GDM1 (cell line): ENCODE data around the gene NINJ2.
A peak's percentile ranks its signal among the peaks of the same experiment; 100 is the strongest.

ENCODE experiments used
- DNase-seq: peaks from one replicate; lab custom pipeline; 2025; lab: John Stamatoyannopoulos, UW

The NINJ2 gene

DNA sequence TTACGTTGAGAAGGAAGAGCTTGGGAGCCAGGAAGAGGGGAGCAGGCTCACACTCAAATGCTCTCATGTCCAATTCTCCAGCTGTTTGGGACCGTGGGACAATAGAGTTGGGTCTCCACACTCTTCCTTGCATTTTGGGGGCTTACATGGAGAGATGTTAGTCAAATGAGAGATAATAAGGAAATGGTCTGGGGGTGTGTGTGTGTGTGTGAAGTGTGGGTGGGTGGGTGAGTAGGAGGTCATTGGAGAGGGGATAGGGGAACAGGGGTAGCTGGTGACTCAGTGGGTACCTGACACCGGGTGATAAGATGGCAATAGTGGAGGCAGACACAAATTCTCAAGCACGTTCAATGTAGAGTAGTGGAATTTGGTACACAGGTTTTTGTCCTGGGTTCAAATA lies 135.5 kb downstream of the NINJ2 start:
- DNase-seq: no peak

DNA sequence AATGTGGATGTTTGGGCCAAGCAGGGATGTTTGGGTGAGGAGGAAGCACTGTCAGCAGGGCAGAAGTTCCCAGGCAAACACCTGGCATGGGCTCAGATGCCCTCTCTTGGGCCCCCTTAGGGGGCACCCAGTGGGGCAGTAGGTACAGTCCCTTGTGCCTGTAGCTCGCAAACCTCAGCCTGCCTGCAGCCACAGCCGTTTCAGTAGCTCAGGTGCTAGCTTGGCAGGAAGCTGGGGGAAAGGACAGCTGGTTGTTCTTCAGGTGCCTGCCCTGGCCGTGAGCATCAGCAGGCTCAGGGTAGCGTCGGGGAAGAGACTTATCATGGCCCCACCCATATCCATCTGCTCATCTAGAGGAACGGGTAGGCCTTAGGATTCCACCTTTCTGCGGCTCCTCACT lies 136.0 kb downstream of the NINJ2 start:
- DNase-seq: no peak

DNA sequence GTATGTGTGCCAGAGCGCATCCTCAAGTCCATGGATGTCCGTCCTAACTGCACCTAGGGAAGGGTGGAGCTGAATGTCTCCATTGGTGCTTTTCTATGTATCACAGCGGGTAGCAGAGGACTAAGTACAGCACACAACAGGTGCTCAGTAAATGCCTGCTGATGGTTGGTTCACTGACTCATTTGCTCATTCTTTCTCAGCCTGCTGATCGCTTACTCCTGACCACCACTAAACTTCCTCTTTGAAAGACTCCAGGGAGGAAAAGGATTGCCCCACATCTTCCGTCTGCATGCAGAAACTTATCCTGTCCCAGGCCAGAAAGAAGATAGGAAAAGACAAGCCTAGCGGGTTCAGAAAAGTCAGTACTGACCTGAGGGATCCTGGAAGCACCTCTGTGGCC lies 137.2 kb downstream of the NINJ2 start:
- DNase-seq: peak; percentile 15

DNA sequence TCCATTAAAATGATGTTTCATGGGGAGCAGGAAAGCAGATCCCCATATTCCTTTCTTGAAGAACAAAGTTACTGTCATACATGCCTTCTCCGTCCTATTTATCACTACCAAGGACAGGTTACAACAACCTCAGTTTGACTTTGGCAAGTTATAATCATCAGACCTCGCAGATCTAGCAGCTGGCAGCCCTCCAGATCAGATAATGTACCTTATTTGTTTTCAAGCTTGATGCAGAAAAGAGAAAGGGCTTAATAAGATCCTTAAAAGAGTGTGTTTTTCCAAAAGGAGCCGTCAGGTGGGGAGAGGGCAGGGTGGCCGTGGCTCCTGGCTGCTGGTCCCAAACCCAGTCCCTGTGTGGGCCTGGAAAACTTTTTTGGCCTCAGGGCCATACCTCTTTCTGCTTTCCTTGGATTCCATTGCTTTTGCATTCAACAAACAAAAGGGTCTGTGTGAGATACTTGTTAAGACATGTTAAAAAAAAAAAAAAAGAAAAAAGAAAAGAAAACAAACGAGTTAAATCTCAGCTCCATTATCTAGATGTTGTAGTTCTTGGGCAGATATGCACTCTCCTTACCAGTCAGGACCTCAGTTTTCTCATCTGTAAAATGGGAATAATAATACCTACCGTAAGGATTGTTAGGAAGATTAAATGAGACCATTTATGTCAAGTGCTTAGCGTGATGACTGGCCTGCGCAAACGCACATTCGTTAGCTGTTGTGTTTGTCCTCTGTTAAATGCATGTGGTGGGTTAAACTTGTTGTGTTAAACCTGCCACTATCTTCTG lies 138.9 kb downstream of the NINJ2 start:
- no peak for DNase-seq

DNA sequence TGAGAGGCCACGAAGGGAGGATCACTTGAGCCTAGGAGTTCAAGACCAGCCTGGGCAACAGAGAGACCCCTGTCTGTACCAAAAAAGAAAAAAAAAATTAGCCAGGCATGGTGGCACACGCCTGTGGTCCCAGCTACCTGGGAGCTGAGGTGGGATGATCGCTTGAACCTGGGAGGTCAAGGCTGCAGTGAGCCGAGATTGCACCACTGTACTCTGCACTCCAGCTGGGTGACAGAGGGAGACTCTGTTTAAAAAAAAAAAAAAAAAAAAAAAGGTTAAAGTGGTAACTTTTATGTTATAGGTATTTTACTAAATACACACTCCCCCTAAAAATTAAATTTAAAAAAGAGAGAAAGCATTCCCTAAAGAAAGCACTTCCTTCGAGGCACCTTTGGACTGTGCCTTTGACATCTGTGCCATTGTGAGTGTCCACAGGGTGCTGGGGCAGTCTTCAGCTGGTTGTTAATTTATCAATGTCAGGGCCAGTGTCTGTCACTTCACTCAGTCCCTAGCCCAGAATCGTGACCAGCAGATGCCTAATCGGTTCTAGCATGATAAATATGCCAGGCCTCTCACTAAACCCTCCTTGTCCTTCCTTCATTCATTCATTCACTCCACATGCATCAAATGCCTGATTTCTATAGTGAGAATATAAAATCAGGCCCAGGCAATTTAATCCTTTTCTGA lies 140.4 kb downstream of the NINJ2 start:
- no peak for DNase-seq

DNA sequence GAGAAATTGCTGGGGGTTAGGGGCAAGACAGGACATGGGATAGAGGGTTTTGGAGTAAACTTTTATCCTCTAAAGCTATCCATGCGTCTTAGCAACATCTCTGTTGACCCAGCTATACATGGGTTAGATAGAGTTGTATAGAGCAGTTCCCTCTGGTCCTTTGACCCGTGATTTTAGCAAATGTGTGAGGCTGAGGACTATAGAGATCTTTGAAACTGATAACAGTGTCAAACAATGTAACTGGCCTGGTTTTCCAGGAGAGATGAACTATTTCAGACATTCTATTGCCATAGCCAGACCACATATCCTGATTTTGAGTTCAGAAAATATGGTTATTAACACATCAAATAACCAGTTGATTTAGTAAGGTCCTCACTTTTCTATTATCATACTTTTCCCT lies 143.1 kb downstream of the NINJ2 start:
- no peak for DNase-seq

DNA sequence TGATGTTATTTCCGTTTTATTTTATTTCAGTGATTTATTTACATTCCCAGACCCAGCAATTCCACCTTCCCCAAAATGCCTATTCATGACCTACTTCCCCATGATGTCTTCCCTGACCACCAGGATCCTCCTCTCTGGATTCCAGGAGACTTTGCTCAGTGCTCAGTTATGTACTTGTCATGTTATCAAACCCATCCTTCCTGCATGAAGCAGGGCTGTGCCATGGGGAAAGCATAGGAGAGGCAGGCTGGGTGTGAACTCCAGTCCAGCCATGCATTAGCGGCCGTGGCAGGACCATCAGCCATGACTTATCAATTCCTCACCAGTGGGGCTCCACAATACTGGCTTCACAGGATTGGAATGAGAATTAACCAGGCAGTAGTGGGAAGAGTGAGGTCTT lies 145.7 kb downstream of the NINJ2 start:
- no peak for DNase-seq
